ENCODE data around the gene FOXL3. TPM values are rescaled to one million over a fixed set of nuclear protein-coding genes. Genes with fewer than 3 reads are reported as not detected.
A peak's percentile ranks its signal among the peaks of the same experiment; 100 is the strongest.

The FOXL3 gene
- total RNA-seq, 3 donors from 2014 or later: not detected

GRCh38 chr7:300546-301290 is 10.7 kb downstream of the FOXL3 start:
- Histone ChIP-seq H3K9me3 (no peaks in the 10 kb centered on the region), H3K27ac (no peak overlapping the region), H3K4me1 (no peaks in the 10 kb centered on the region), H3K27me3 (peaks cover 0 to 3% of the 10 kb centered on the region in 2 donors), H3K4me3 (no peak overlapping the region), H3K36me3 (no peaks in the 10 kb centered on the region)
- intact Hi-C loops (cut with DNase I; ENCODE audit: low total_unique reads): no loop called here
- no peak for TF ChIP-seq POLR2A (IDR thresholded peaks at IDR 0.05)
- TF ChIP-seq POLR2AphosphoS5 (IDR thresholded peaks at IDR 0.05): no peak
- no peak for TF ChIP-seq CTCF (IDR thresholded peaks at IDR 0.05)
- DNase-seq (ENCODE audit: low spot score in 2 of 2): peak in 1 of 2 donors; percentile 10

- intact Hi-C loops (cut with DNase I; ENCODE audit: low total_unique reads): no loop called here
- Histone ChIP-seq H3K27me3 (no peaks in the 10 kb centered on the region), H3K4me3 (no peak overlapping the region), H3K36me3 (no peaks in the 10 kb centered on the region), H3K27ac (no peak overlapping the region), H3K9me3 (no peaks in the 10 kb centered on the region), H3K4me1 (no peaks in the 10 kb centered on the region)
- DNase-seq (ENCODE audit: low spot score in 2 of 2): peak in 1 of 2 donors; percentile 25
- TF ChIP-seq POLR2A (IDR thresholded peaks at IDR 0.05) (no peak), POLR2AphosphoS5 (IDR thresholded peaks at IDR 0.05) (no peak), CTCF (IDR thresholded peaks at IDR 0.05) (no peak)
These were observed 11.5 kb downstream of the FOXL3 start for GRCh38 chr7:301291-302053.

- Histone ChIP-seq H3K4me1 (no peaks in the 10 kb centered on the region), H3K27ac (no peak overlapping the region), H3K36me3 (no peaks in the 10 kb centered on the region), H3K4me3 (no peak overlapping the region), H3K27me3 (no peaks in the 10 kb centered on the region), H3K9me3 (no peaks in the 10 kb centered on the region)
- intact Hi-C loops (cut with DNase I; ENCODE audit: low total_unique reads): no loop called here
- TF ChIP-seq POLR2A (IDR thresholded peaks at IDR 0.05) (no peak), POLR2AphosphoS5 (IDR thresholded peaks at IDR 0.05) (no peak), CTCF (IDR thresholded peaks at IDR 0.05) (no peak)
- peak in 1 of 2 donors; percentile 41 for DNase-seq (ENCODE audit: low spot score in 2 of 2)
These were observed 12.4 kb downstream of the FOXL3 start for GRCh38 chr7:302054-302992.

GRCh38 chr7:303425-303824 is 13.5 kb downstream of the FOXL3 start:
- Histone ChIP-seq H3K9me3 (no peaks in the 10 kb centered on the region), H3K27ac (no peak overlapping the region), H3K4me1 (no peaks in the 10 kb centered on the region), H3K4me3 (no peak overlapping the region), H3K36me3 (no peaks in the 10 kb centered on the region), H3K27me3 (no peaks in the 10 kb centered on the region)
- DNase-seq (ENCODE audit: low spot score in 2 of 2): peak in 1 of 2 donors; percentile 14
- intact Hi-C loops (cut with DNase I; ENCODE audit: low total_unique reads): no loop called here
- no peak for TF ChIP-seq CTCF (IDR thresholded peaks at IDR 0.05)
- no peak for TF ChIP-seq POLR2A (IDR thresholded peaks at IDR 0.05)
- TF ChIP-seq POLR2AphosphoS5 (IDR thresholded peaks at IDR 0.05): no peak

Data from breast epithelium (tissue), 4 donors.